Epithelial cell of prostate (primary cell): ENCODE data around the gene FRAT1.

Experiments
- DNase-seq: peaks from one replicate; pipeline ENCODE4 v3.0.0-alpha.2; 2011; ENCODE audit warnings: low read depth, low spot score
- H3K27ac ChIP-seq: fragments of 450-650 bp; 2 replicates; pipeline ENCODE4 v1.5.1; 2017; ENCODE audit warnings: mild to moderate bottlenecking

FRAT1 gene

DNA sequence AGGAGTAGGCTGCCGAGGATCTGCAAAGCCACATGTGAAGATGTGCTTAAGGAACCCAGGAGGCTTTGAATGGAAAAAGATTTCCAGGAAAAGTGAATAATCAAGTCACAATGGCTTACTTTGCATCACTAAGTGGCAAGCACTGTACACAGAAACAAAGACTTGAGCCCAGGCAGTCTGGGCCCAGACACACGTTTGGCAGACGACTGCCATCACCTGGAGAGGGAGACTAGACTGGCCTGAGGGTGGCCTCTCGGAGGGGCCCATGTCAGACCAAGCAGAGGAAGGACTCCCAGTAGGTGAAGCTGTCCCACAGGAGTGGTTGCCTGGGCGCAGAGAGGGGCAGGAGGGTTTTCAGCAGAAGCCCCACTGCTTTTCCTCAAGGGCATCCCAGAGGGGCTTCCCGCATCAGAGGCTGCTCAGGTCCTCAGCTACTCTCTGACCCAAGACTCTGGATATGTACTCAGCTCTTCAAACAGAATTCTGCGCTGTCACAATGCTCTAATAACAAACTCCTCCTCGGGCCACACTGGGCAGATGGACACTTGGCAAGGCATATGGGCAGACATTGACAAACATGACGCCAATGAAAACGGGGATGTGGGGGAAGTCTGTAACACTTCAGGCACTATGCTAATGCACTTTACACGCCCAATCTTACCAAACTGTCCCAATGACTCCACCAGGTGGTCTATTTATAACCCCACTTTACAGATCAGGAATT lies 43.4 kb downstream of the FRAT1 start:
- no peak overlapping the region for H3K27ac ChIP-seq
- no peak for DNase-seq

GRCh38 chr10:97363071-97363470 lies 44.0 kb downstream of the FRAT1 start:
- no peak overlapping the region for H3K27ac ChIP-seq
- no peak for DNase-seq

DNA sequence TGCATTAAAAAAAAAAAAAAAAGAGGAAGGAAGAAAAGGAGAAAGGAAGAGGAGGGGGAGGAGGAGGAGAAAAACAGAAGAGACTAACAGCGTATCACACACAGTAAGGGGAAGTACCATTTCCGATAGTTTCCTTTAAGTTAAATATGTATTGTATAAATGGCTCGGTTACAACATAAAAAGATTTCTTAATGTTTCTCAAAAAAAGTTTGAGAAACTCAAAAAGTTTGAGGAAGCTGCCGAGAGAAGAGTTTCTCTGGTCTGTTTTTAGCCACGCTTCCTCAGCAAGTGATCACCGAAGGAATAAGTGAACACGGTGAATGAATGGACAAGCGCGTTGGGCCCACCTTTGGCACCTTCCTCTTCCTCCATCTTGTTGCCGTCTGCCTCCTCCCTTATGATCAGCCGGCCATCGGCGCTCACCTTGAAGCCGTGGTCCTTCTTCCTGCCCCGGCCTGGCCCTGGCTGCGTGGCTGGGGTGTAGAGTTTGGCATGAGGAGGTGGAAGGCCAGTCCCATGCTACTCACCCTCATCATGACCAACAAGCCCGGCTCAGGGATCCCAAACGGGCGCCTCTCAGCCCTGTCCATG lies 46.8 kb downstream of the FRAT1 start:
- H3K27ac ChIP-seq: no peak overlapping the region

GRCh38 chr10:97366572-97366971 lies 47.5 kb downstream of the FRAT1 start:
- DNase-seq: no peak
- H3K27ac ChIP-seq: no peak overlapping the region

More for the DNA sequence above, 46.8 kb downstream of the FRAT1 start:
- no peak for DNase-seq

DNA sequence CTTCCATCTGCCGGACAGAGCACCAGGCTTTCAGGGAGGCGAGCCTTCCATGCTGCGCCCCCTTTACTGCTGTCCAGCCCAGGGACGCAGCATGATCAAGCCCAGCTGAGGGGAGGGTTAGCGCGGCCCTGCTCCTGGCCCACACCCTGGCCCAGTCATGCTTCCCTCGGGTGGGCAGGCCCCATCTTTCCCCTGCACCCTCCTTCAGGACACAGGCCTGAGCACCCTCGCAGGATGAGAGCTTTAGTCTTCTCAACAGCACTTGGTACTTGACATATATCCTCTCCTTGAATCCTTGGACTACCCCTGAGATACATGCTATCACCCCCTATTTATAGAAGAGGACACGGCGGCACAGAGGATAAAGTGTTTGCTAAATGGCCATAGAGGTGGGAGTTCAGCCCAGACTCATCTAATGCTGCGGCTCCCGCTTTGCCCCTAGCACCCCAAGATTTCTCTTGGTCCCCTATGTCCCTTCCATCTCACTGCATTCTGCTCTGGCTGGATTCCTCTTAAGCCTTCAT lies 48.1 kb downstream of the FRAT1 start:
- no peak for DNase-seq
- H3K27ac ChIP-seq: no peak overlapping the region
